Natural killer cell treated with Interleukin-12 subunit alpha and Interleukin-12 subunit beta and Interleukin-15 and Interleukin-18, amount 100 ng/mL, for 72 hours (primary cell): ENCODE results near the gene NTN4. TPM values are rescaled to one million over a fixed set of nuclear protein-coding genes. Genes with fewer than 3 reads are reported as not detected.

Experiments used
- ATAC-seq, 2 donors: fragments of 150-1000 bp; cut with Tn5 transposase in 1 of 2; sonication (Bioruptor Pico), chemical (Tn5 transposase) in 1 of 2; 2 replicates each; pipeline ENCODE4 v1.10.0; 2021
- DNase-seq: peaks from one replicate; pipeline ENCODE4 v3.0.0; 2022; ENCODE audit warnings: low spot score
- H3K27ac Mint-ChIP-seq, 2 donors: 1 replicate in 1 of 2; 2 replicates in 1 of 2; pipeline ENCODE4 v1.8.0; 2022; ENCODE audit warnings: mixed read lengths in 2 of 2, mild to moderate bottlenecking in 1 of 2, moderate library complexity in 1 of 2
- H3K27me3 Mint-ChIP-seq, 2 donors: 1 replicate in 1 of 2; 2 replicates in 1 of 2; pipeline ENCODE4 v1.8.0; 2022; ENCODE audit warnings: mixed read lengths in 2 of 2
- H3K36me3 Mint-ChIP-seq: one replicate; pipeline ENCODE4 v1.8.0; 2022; ENCODE audit warnings: mixed read lengths
- H3K4me1 Mint-ChIP-seq, 2 donors: 1 replicate in 1 of 2; 2 replicates in 1 of 2; pipeline ENCODE4 v1.8.0; 2022; ENCODE audit warnings: low read depth in 2 of 2, mixed read lengths in 2 of 2, mild to moderate bottlenecking in 1 of 2
- H3K4me3 Mint-ChIP-seq: one replicate; pipeline ENCODE4 v1.8.0; 2022; ENCODE audit warnings: mixed read lengths
- H3K9me3 Mint-ChIP-seq: 2 replicates; pipeline ENCODE4 v1.8.0; 2022; ENCODE audit warnings: mixed read lengths
- total RNA-seq, 2 donors: library from RNA; stranded (reverse); gene quantifications; one replicate each; pipeline ENCODE4 v1.2.3, GENCODE V29; 2022

NTN4 gene
- total RNA-seq, 2 donors from 2014 or later, result not detected

DNA sequence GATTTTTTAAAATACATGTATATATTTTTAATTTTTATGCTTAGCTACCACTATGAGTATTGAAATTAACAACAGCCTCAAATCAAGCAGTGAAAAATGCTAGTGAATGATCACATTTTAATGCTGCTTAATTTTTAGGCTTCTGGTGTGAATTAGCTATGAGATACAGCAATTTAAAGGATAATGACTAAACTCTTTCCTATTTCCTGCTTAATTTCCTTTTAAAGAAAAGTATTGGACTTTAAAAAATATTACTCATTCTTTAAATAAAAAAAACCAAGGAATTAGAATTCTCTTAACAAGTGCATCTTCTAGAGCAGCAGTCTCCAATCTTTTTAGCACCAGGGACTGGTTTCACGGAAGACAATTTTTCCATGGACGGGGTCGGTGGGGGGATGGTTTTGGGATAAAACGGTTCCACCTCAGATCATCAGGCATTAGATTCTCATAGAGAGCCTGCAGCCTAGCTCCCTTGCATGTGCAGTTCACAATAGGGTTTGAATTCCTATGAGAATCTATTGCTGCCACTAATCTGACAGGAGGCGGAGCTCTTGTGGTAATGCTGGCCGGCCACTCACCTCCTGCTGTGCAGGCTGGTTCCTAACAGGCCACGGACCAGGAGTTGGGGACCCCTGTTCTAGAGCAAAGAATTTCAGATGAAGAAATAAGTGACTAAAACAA, 18.6 kb upstream of the NTN4 start:
- no peak for ATAC-seq

DNA sequence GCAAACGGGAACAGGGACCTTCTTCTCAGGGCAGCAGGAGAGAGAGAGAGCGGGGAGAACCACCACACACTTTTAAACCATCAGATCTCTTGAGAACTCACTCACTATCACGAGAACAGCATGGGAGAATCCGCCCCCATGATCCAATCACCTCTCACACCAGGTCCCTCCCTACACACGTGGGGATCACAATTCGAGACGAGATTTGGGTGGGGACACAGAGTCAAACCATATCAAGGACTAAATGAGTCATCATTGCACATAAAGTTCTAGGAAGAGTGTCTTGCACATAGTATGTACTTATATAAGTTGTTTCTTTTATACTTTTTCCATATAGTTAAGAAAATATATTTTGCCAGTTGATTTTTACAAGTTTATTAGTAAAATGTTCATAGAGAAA, 17.6 kb upstream of the NTN4 start:
- Mint-ChIP-seq H3K36me3 (no peaks in the 10 kb centered on the region), H3K9me3 (no peaks in the 10 kb centered on the region), H3K4me1 (peaks cover 6 to 12% of the 10 kb centered on the region in 2 donors), H3K27me3 (peaks cover 18 to 31% of the 10 kb centered on the region in 2 donors), H3K4me3 (no peak overlapping the region), H3K27ac (no peak overlapping the region)
- ATAC-seq (no peak), DNase-seq (no peak)

More for the DNA sequence above, 18.6 kb upstream of the NTN4 start:
- Mint-ChIP-seq H3K27me3 (peaks cover 12 to 24% of the 10 kb centered on the region in 2 donors), H3K4me3 (no peak overlapping the region), H3K27ac (no peak overlapping the region), H3K36me3 (no peaks in the 10 kb centered on the region), H3K4me1 (peaks cover 6 to 12% of the 10 kb centered on the region in 2 donors), H3K9me3 (no peaks in the 10 kb centered on the region)
- no peak for DNase-seq

DNA sequence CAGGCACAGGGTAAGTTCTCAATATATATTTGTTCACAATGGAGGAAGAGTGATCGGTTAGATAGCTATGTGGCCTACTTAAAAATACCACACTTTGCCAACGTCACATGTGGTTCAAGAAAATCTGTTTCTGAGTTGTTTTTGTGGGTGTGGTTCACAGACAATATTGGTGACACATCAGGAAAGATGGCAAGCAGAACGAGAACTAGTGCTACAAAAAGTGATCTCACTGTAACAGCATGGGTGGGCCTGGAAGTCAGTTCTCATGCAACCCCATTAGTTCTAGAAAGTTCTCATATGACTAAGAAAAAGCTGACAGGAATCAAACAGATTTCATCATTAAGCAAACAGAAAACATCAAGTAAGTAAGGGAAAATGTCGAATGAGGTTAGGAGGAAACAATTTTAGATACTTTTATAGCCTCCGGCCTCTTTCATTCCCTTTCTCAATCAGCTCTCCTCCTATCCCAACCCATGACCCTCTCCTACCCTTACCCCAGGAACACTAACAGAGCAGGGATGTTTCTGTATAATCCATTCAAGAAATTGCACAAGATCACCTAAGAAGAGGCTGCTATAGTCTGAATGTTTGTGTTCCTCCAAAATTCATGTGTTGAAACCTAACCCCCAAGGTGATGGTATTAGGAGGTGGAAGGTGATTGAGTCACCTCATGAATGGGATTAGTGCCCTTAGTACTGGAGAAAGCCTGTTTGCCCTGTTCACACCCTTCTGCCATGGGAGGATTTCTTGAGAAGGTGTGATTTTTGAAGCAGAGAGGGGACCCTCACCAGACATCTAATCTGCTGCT, 15.5 kb upstream of the NTN4 start:
- Mint-ChIP-seq H3K4me3 (no peak overlapping the region), H3K27me3 (peaks cover 19 to 30% of the 10 kb centered on the region in 2 donors), H3K27ac (no peak overlapping the region), H3K9me3 (no peaks in the 10 kb centered on the region), H3K36me3 (no peaks in the 10 kb centered on the region), H3K4me1 (peaks cover 6 to 12% of the 10 kb centered on the region in 2 donors)
- DNase-seq (no peak), ATAC-seq (peak in 1 of 2 donors; percentile 76)

DNA sequence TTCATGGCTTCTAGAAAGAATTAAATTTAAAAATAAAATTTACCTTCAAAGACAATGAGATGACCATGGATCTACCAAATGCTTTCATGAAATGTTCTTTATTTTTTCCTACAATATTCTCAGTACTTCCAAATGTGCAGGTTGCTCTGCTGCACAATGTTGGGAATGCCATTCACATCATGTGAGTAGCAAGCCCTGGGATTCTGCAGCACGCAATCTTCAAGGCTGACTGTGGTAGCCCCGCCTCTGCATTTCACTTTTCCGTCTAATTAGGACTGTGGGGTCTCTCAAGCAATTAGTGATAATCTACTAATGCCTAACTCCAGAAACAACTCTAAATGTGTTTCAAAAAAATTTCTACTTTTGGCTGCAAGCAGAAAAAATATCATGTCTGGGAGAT, 13.7 kb upstream of the NTN4 start:
- Mint-ChIP-seq H3K4me3 (no peak overlapping the region), H3K27ac (no peak overlapping the region), H3K36me3 (no peaks in the 10 kb centered on the region), H3K4me1 (peaks cover 6 to 12% of the 10 kb centered on the region in 2 donors), H3K9me3 (no peaks in the 10 kb centered on the region), H3K27me3 (peaks cover 19 to 32% of the 10 kb centered on the region in 2 donors)
- DNase-seq (no peak), ATAC-seq (no peak)

DNA sequence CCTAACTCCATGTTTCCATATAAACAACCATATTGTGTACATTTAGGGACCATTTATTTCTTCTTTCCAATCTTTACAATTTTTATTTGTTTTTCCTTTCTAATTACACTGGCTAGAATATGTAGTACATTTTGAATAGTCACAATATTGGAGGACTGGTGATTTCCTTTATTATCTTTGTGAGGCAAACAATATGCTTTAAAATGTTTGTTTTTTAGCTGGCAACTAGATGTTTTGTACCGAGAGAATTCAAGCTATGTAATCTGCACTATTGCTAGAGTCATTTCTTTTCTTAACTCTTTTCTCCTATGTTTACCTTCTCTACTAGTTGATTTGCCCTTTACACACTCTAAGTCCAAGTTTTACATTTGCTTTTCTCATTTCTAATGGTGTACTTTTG, 13.3 kb upstream of the NTN4 start:
- peaks cover 6 to 12% of the 10 kb centered on the region in 2 donors for H3K4me1 Mint-ChIP-seq
- ATAC-seq (no peak), DNase-seq (no peak)
- no peaks in the 10 kb centered on the region for H3K9me3 Mint-ChIP-seq
- H3K27me3 Mint-ChIP-seq, result peaks cover 19 to 32% of the 10 kb centered on the region in 2 donors
- no peak overlapping the region for H3K4me3 Mint-ChIP-seq
- H3K27ac Mint-ChIP-seq, result no peak overlapping the region
- no peaks in the 10 kb centered on the region for H3K36me3 Mint-ChIP-seq

DNA sequence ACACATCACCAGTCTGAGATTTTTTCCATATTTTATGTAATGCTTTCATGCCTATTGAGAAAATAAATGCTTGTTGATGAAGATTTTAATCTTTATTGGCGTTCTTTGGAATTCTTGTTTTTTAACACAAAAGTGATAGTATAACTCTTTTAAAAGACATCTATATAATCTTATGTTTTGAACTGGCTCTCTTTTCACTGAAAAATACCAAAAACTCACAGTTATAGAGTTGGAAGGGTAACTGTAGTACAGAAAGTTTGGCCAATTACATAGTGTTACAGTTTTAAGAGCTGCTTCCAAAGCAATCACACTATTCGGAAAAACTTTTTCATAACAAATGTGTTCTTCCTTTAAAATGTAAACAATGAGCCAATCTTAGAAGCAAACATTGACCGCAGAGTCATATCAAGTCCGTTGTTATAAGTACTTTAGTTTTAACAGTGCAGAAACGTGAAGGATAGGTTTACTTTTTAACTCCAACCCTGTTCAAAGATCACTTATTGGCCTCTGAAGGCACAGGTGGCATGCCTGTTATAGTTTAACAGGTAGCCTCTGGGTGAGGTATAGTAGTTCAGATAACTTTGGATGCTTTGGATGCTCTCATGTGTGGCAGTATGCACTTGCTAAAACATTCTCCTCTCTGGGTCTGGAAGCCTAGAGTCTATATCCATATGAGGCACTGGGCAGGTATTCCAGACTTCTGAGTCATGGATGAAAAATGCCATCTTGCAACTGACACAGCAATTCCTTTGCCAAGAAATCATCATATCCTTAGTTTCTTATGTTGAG, 12.1 kb upstream of the NTN4 start:
- Mint-ChIP-seq H3K27ac (no peak overlapping the region), H3K36me3 (no peaks in the 10 kb centered on the region), H3K4me1 (peaks cover 6 to 12% of the 10 kb centered on the region in 2 donors), H3K9me3 (no peaks in the 10 kb centered on the region), H3K27me3 (peaks cover 21 to 33% of the 10 kb centered on the region in 2 donors), H3K4me3 (no peak overlapping the region)
- no peak for DNase-seq
- no peak for ATAC-seq

DNA sequence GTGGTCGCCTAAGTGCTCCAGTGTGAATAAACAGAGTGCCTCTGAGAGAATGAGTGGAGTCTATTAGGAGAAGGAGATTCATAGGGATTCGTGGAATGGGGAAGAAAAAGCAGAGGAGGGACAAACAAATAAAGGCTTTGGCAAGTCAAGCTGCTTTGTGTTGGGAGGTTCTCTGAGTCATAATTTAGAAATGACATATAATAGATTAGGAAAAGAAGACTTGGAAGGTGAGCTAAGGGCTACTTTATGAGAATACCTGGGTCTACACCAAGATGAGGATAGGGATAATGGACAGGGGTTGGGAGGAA, 6.4 kb upstream of the NTN4 start:
- H3K9me3 Mint-ChIP-seq, result no peaks in the 10 kb centered on the region
- ATAC-seq (no peak), DNase-seq (no peak)
- H3K4me3 Mint-ChIP-seq, result no peak overlapping the region
- H3K27ac Mint-ChIP-seq, result no peak overlapping the region
- H3K27me3 Mint-ChIP-seq, result peaks cover 24 to 43% of the 10 kb centered on the region in 2 donors
- H3K4me1 Mint-ChIP-seq, result no peaks in the 10 kb centered on the region
- H3K36me3 Mint-ChIP-seq, result no peaks in the 10 kb centered on the region

DNA sequence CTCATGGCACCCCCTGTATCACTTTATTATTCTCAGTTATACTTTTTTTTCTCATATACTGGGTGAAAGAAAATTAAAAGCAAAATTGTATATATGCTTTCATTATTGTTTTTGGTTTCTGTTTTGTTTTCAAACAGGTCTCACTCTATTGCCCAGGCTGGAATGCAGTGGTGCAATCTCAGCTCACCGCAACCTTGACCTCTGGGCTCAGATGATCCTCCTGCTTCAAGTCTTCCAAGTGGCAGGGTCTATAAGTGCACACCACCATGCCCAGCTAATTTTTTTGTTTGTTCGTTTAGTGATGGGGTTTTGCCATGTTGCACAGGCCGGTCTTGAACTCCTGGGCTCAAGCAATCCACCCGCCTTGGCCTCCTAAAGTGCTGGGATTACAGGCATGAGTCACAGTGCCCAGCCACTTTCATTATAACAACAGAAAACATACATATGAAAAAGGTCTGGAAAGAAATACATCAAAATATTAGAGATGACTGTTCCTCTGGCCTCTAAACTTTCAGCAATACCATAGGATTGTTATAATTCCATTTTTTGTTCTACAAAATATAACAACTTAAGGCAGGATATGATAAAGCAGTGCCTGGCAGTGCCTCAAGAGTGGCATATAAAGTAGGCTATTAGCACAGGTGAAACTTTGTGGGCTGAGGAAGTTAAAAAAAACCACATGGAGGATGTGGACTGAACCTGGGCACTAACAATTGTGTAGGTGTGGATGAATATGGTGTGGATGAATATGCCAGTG, 5.8 kb upstream of the NTN4 start:
- ATAC-seq (no peak), DNase-seq (no peak)
- peaks cover 0 to 1% of the 10 kb centered on the region in 2 donors for H3K4me1 Mint-ChIP-seq
- no peaks in the 10 kb centered on the region for H3K9me3 Mint-ChIP-seq
- peaks cover 29 to 49% of the 10 kb centered on the region in 2 donors for H3K27me3 Mint-ChIP-seq
- no peaks in the 10 kb centered on the region for H3K36me3 Mint-ChIP-seq
- no peak overlapping the region for H3K4me3 Mint-ChIP-seq
- no peak overlapping the region for H3K27ac Mint-ChIP-seq

DNA sequence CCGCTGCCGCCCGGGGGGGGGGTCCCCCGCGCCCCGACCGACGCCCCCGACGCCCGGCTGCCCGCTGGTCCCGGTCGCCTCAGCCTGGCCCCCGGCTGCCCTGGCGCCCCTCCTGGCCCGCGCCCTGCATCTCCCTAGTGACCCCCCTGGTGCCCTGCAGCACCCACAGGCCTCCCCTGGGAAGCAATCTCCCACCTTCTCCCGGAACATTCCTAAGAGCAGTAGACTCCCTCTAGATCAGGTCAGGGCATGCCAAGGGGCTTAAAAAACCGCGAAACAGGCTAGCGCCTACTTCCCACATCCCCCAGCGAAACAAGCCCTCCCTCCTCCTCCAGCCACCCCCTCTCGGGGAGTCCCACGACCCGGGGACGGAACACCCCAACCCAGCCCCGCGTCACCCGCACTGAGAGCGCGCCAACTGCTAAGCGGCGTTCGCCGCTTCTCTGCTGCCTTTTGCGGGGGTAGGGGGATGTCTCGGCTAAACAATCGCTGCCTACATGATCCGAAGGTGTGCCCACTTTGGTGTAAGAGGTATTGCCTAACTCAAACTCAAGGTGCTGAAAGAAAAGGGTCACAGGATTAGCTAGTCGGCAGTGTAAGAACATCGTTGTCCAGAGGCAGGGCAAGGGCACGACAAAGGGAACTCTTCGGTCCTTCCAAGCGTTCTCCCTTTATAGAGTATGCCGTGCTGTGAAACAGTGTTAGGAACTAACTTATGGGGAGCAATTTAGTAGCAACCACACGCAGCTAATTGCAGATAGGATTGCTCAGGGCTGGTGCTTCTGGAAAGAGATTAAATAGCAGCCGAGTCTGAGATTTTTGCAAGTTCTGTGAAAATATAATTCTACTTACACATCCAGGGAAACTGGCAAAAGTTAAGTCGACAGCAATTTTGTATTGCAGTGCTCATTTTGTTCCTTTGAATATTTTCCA, 619 bp upstream of the NTN4 start:
- Mint-ChIP-seq H3K27me3 (peaks cover 30 to 52% of the 10 kb centered on the region in 2 donors), H3K9me3 (no peaks in the 10 kb centered on the region), H3K27ac (no peak overlapping the region), H3K36me3 (no peaks in the 10 kb centered on the region), H3K4me3 (peak overlapping the region; percentile 75), H3K4me1 (peaks cover 6 to 10% of the 10 kb centered on the region in 2 donors)
- ATAC-seq (peak; percentile 58 to 69), DNase-seq (no peak)

DNA sequence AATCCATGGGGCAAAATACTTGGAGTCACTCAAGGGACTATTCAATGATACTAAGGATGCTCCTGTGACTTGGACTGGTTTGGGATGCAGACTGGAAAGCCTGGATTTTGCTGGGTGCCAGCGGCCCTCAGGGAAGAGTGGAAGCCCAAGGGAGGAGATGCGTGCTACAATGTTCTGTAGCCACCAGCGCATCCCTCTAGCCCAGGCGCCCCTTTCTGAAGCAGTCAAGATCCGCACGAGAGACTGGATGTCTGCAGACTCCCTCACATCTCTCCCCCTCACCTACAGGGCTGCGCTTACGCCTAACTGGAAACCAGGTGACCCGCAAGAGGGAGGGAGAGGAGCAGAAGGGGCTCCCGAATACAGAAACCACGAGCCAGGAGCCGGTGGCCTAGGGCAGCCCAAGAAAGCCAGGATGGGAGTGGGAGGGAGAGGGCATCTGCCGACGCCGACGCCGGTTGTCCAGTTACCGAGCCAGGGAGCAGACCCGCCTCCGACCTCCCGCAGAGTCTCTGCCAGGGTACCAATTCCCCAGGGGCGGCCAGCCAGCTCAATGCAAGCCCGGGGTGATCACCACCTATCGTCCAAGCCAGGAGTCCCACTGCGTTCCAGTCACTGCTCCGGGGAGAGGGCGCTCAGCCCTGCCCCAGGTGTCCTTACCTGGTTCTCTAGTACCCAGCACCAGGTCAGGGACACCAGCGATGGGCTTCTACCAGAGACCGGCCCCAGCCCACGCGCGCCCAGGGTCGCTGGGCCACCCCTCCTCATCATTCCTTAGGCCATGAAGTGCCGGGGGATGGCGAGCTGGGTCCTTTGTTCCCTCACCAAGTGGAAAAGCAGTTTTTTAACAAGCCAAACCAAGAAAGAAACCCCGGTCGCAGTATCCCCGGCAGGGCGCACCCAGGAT, 1.2 kb downstream of the NTN4 start:
- no peak for ATAC-seq
- Mint-ChIP-seq H3K4me1 (peaks cover 6 to 10% of the 10 kb centered on the region in 2 donors), H3K27me3 (peaks cover 26 to 65% of the 10 kb centered on the region in 2 donors), H3K27ac (no peak overlapping the region), H3K9me3 (no peaks in the 10 kb centered on the region), H3K36me3 (no peaks in the 10 kb centered on the region), H3K4me3 (peak overlapping the region; percentile 55)
- no peak for DNase-seq

DNA sequence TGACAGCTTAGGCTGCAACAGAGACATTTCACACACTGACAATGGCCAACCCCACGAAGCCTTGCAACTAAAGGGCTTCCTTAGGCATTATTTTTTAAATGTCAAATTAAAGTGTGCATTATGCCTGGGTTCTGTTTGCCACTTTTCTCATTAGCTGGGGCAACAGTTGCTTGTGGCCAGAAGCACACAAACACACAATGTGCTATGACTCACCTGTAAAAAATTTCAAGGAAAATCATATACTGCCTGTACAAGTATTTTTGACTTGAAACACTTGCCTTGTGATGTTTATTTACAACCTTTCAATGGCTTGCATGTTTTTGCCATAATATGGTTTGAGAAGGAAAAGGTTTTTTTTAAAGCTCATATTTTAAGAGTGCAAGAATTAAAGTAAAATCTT, 1.9 kb downstream of the NTN4 start:
- H3K4me3 Mint-ChIP-seq, result peak overlapping the region; percentile 10
- DNase-seq, result no peak
- no peak overlapping the region for H3K27ac Mint-ChIP-seq
- H3K4me1 Mint-ChIP-seq, result peaks cover 6 to 10% of the 10 kb centered on the region in 2 donors
- no peaks in the 10 kb centered on the region for H3K36me3 Mint-ChIP-seq
- ATAC-seq, result no peak
- peaks cover 26 to 65% of the 10 kb centered on the region in 2 donors for H3K27me3 Mint-ChIP-seq
- no peaks in the 10 kb centered on the region for H3K9me3 Mint-ChIP-seq
